Fibroblast of the conjunctiva (primary cell): ENCODE results near the gene C20orf144.

Experiments used
- DNase-seq: peaks from one replicate; pipeline ENCODE4 v3.0.0-alpha.2; 2010; ENCODE audit warnings: low read depth

Gene C20orf144

GRCh38 chr20:33650111-33650752 lies 11.9 kb upstream of the C20orf144 start:
- DNase-seq, result no peak

GRCh38 chr20:33650753-33651561 lies 11.2 kb upstream of the C20orf144 start:
- no peak for DNase-seq

- DNase-seq, result no peak
These were observed 10.5 kb upstream of the C20orf144 start for GRCh38 chr20:33651562-33652048.

- peak; percentile 49 for DNase-seq
These were observed 8.8 kb upstream of the C20orf144 start for GRCh38 chr20:33653218-33653899.

- no peak for DNase-seq
These were observed 8.1 kb upstream of the C20orf144 start for GRCh38 chr20:33653900-33654596.

- DNase-seq, result no peak
These were observed 7.4 kb upstream of the C20orf144 start for GRCh38 chr20:33654680-33655161.

GRCh38 chr20:33655164-33655563 lies 7.0 kb upstream of the C20orf144 start:
- no peak for DNase-seq

GRCh38 chr20:33656010-33656782 lies 5.9 kb upstream of the C20orf144 start:
- no peak for DNase-seq

- DNase-seq, result no peak
These were observed 5.1 kb upstream of the C20orf144 start for GRCh38 chr20:33656783-33657703.

- no peak for DNase-seq
These were observed 4.4 kb upstream of the C20orf144 start for GRCh38 chr20:33657704-33658095.

GRCh38 chr20:33658510-33658909 lies 3.6 kb upstream of the C20orf144 start:
- no peak for DNase-seq

GRCh38 chr20:33658929-33659328 lies 3.2 kb upstream of the C20orf144 start:
- DNase-seq, result no peak

- DNase-seq, result no peak
These were observed 2.6 kb upstream of the C20orf144 start for GRCh38 chr20:33659341-33660034.

GRCh38 chr20:33660035-33660684 lies 2.0 kb upstream of the C20orf144 start:
- no peak for DNase-seq

- no peak for DNase-seq
These were observed 1.5 kb upstream of the C20orf144 start for GRCh38 chr20:33660685-33661058.

GRCh38 chr20:33663161-33664084 lies 1.3 kb downstream of the C20orf144 start:
- DNase-seq, result no peak

- DNase-seq, result no peak
These were observed 2.1 kb downstream of the C20orf144 start for GRCh38 chr20:33664085-33664761.
